Measurements from ENCODE around the gene RHEX.
"Not testable (repeated sequence)": the region's sequence is repeated elsewhere in the genome, so short reads cannot be mapped to it uniquely, and the experiment has no call there.

RHEX gene

GRCh38 chr1:206058927-206059292, 5.9 kb downstream of the RHEX start:
- DNase-seq (ENCODE audit: low spot score): no peak

- no peak for DNase-seq (ENCODE audit: low spot score)
Observed at GRCh38 chr1:206059355-206059915, 6.5 kb downstream of the RHEX start.

- no peak for DNase-seq (ENCODE audit: low spot score)
Observed at GRCh38 chr1:206060844-206061243, 7.9 kb downstream of the RHEX start.

- no peak for DNase-seq (ENCODE audit: low spot score)
Observed at GRCh38 chr1:206062464-206062863, 9.5 kb downstream of the RHEX start.

GRCh38 chr1:206064001-206064400, 11.0 kb downstream of the RHEX start:
- DNase-seq (ENCODE audit: low spot score): not testable (repeated sequence)

- not testable (repeated sequence) for DNase-seq (ENCODE audit: low spot score)
Observed at GRCh38 chr1:206064501-206064900, 11.5 kb downstream of the RHEX start.

- no peak for DNase-seq (ENCODE audit: low spot score)
Observed at GRCh38 chr1:206065547-206066145, 12.7 kb downstream of the RHEX start.

- DNase-seq (ENCODE audit: low spot score): no peak
Observed at GRCh38 chr1:206066479-206067171, 13.7 kb downstream of the RHEX start.

GRCh38 chr1:206067486-206068227, 14.7 kb downstream of the RHEX start:
- no peak for DNase-seq (ENCODE audit: low spot score)

- no peak for DNase-seq (ENCODE audit: low spot score)
Observed at GRCh38 chr1:206068314-206068713, 15.3 kb downstream of the RHEX start.

- DNase-seq (ENCODE audit: low spot score): no peak
Observed at GRCh38 chr1:206070627-206071304, 17.8 kb downstream of the RHEX start.

GRCh38 chr1:206074839-206075238, 21.9 kb downstream of the RHEX start:
- DNase-seq (ENCODE audit: low spot score): no peak

GRCh38 chr1:206075786-206076755, 23.1 kb downstream of the RHEX start:
- no peak for DNase-seq (ENCODE audit: low spot score)

- DNase-seq (ENCODE audit: low spot score): no peak
Observed at GRCh38 chr1:206079135-206079534, 26.2 kb downstream of the RHEX start.

- no peak for DNase-seq (ENCODE audit: low spot score)
Observed at GRCh38 chr1:206080026-206080820, 27.2 kb downstream of the RHEX start.

- no peak for DNase-seq (ENCODE audit: low spot score)
Observed at GRCh38 chr1:206081856-206082255, 28.9 kb downstream of the RHEX start.

GRCh38 chr1:206082831-206083695, 30.1 kb downstream of the RHEX start:
- DNase-seq (ENCODE audit: low spot score): no peak

GRCh38 chr1:206083750-206084149, 30.8 kb downstream of the RHEX start:
- no peak for DNase-seq (ENCODE audit: low spot score)

- DNase-seq (ENCODE audit: low spot score): no peak
Observed at GRCh38 chr1:206087091-206087490, 34.1 kb downstream of the RHEX start.

Data from RKO (cell line).